Lower leg skin (tissue), 4 donors: ENCODE results near the gene KDM1A. TPM values are rescaled to one million over a fixed set of nuclear protein-coding genes. Genes with fewer than 3 reads are reported as not detected.

Experiments used
- DNase-seq, 2 donors: peaks; one replicate each; pipeline ENCODE4 v3.0.0-alpha.2; 2019; ENCODE audit warnings: low spot score in 2 of 2
- H3K4me3 ChIP-seq: fragments of 200-600 bp; sonication (generic); 2 replicates; pipeline ENCODE4 v1.5.1; 2017; ENCODE audit warnings: mild to moderate bottlenecking, low read depth; ENCODE audit not compliant: poor library complexity, severe bottlenecking
- CTCF ChIP-seq, 3 donors: fragments of 450-650 bp; IDR thresholded peaks; one replicate each; pipeline ENCODE4 v1.5.1; 2016; ENCODE audit warnings: antibody characterized with exemption in 3 of 3, mild to moderate bottlenecking in 3 of 3, moderate library complexity in 2 of 3
- POLR2A ChIP-seq, 2 donors: fragments of 450-650 bp; IDR thresholded peaks; one replicate each; pipeline ENCODE4 v1.6.1; 2016 to 2017; ENCODE audit warnings: antibody characterized with exemption in 2 of 2, mild to moderate bottlenecking in 1 of 2, moderate library complexity in 1 of 2
- WGBS, 2 donors: methylation state at CpG; one replicate each; pipeline ENCODE4 v1.1.5; 2018; 5-methylcytosine and 5-hydroxymethylcytosine counted together
- intact Hi-C: fragments of 100-400 bp; cut with DNase I; formaldehyde crosslinking; loops from one replicate; pipeline ENCODE4 v1.15.0; 2023; ENCODE audit warnings: low total_unique reads
- total RNA-seq, 4 donors: library from RNA; depleted of rRNA; stranded (reverse); fragments of >200 nt; gene quantifications; one replicate each; pipeline ENCODE4 v1.1.0, GENCODE V29; 2016

The KDM1A gene
- total RNA-seq, 4 donors from 2014 or later: 41.5 to 52.0 (median 46.6) TPM

DNA sequence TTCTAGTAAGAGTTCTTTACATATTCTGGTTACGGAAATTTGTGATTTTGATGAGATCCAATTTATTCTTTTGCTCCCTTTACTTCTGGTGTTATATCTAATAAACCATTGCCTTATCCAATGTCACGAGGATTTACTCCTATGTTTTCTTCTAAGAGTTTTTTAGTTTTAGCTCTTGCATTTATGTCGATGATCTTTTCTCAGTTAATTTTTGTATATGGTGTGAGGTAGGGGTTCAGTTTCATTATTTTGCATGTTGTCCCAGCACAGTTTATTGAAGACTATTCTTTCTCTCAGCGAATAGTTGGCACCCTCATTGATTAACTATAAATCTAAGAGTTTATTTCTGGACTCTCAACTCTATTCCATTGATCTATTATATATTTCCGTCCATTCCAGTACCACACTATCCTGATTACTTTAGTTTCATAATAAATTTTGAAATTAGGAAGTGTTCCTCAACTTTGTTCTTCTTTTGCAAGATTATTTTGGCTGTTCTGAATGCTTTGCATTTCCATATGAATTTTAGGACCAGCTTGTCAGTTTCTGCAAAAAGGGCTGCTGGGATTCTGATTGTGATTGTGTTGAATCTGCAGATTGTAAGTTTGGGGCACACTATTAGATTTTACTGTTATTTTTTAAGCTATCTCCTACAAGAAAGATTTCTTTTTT, 4.0 kb downstream of the KDM1A start:
- intact Hi-C loops: no loop called here
- H3K4me3 ChIP-seq: no peak overlapping the region
- WGBS, 2 donors: 95 to 97% methylated on average over 5 of the region's 5 CpGs
- no peak for DNase-seq
- TF ChIP-seq POLR2A (IDR thresholded peaks at IDR 0.05) (no peak), CTCF (IDR thresholded peaks at IDR 0.05) (no peak)

DNA sequence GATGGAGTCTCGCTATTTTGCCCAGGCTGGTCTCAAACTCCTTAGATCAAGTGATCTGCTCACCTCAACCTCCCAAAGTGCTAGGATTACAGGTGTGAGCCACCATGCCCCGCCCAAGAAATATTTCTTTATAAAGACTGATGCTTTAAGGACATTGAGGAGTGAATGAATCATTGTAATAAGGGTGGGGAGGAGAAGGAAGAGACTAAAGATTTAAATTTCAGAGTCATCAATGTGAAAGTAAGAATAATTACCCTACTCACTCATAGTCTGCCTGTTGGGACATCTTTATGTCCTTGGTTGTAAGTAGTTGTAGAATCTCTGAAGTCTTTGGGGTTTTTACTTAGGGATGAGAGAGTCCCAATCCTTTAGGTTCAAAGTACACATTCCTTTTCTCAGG, 7.3 kb downstream of the KDM1A start:
- no peak for DNase-seq
- 98 to 100% methylated on average over 2 of the region's 2 CpGs for WGBS, 2 donors
- intact Hi-C loops: no loop called here
- TF ChIP-seq CTCF (IDR thresholded peaks at IDR 0.05): no peak
- TF ChIP-seq POLR2A (IDR thresholded peaks at IDR 0.05): no peak
- no peak overlapping the region for H3K4me3 ChIP-seq

DNA sequence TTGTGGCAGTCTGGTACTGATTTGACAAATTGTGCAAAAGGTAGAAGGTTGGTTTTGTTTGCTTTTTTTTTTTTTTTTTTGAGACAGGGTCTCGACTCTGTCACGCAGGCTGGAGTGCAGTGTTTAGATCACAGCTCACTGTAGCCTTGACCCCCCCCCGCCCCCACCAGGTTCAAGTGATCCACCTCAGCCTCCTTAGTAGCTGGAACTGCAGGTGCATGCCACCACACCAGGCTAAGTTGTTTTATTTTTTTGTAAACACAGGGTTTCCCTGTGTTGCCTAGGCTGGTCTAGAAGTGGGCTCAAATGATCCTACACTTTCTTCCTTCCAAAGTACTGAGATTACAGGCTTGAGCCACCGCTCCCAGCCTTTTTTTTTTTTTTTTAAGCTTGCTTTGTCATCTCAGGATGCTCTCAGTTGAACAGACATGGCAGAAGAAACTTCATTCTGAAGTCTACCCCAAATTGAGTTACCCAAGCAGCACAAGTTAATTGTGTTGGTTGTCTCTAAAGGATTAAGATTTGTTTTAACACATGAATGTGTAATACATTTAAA, 8.2 kb downstream of the KDM1A start:
- no peak for TF ChIP-seq CTCF (IDR thresholded peaks at IDR 0.05)
- TF ChIP-seq POLR2A (IDR thresholded peaks at IDR 0.05): no peak
- no peak overlapping the region for H3K4me3 ChIP-seq
- intact Hi-C loops: no loop called here
- no peak for DNase-seq
- WGBS, 2 donors: 86 to 87% methylated on average over 4 of the region's 4 CpGs

GRCh38 chr1:23029337-23029736, 10.1 kb downstream of the KDM1A start:
- intact Hi-C loops: no loop called here
- no peak for DNase-seq
- TF ChIP-seq CTCF (IDR thresholded peaks at IDR 0.05) (no peak), POLR2A (IDR thresholded peaks at IDR 0.05) (no peak)
- no peak overlapping the region for H3K4me3 ChIP-seq
- 85 to 88% methylated on average over 4 of the region's 4 CpGs for WGBS, 2 donors

- H3K4me3 ChIP-seq: no peak overlapping the region
- DNase-seq: no peak
- 84 to 92% methylated on average over 2 of the region's 2 CpGs for WGBS, 2 donors
- intact Hi-C loops: no loop called here
- TF ChIP-seq CTCF (IDR thresholded peaks at IDR 0.05): no peak
- TF ChIP-seq POLR2A (IDR thresholded peaks at IDR 0.05): no peak
Observed at GRCh38 chr1:23035823-23036452, 16.7 kb downstream of the KDM1A start.
